Eye (tissue), 1 donor: Measurements from ENCODE around the gene GALNT14.
A peak's percentile ranks its signal among the peaks of the same experiment; 100 is the strongest.

ENCODE experiments used
- DNase-seq: peaks from one replicate; pipeline ENCODE4 v3.0.0-alpha.2; 2015

GALNT14 gene

GRCh38 chr2:31083234-31083993, 54.8 kb downstream of the GALNT14 start:
- no peak for DNase-seq

GRCh38 chr2:31082002-31082401, 56.2 kb downstream of the GALNT14 start:
- no peak for DNase-seq

- no peak for DNase-seq
Measured at GRCh38 chr2:31081492-31081891, 56.7 kb downstream of the GALNT14 start.

GRCh38 chr2:31080361-31080760, 57.9 kb downstream of the GALNT14 start:
- no peak for DNase-seq

- no peak for DNase-seq
Measured at GRCh38 chr2:31079665-31080064, 58.6 kb downstream of the GALNT14 start.

GRCh38 chr2:31078579-31079105, 59.6 kb downstream of the GALNT14 start:
- DNase-seq, result no peak

- DNase-seq, result no peak
Measured at GRCh38 chr2:31078011-31078410, 60.2 kb downstream of the GALNT14 start.

GRCh38 chr2:31075941-31076590, 62.2 kb downstream of the GALNT14 start:
- no peak for DNase-seq

- peak; percentile 78 for DNase-seq
Measured at GRCh38 chr2:31075431-31075830, 62.8 kb downstream of the GALNT14 start.

GRCh38 chr2:31071741-31072140, 66.5 kb downstream of the GALNT14 start:
- DNase-seq, result no peak

GRCh38 chr2:31070339-31071125, 67.7 kb downstream of the GALNT14 start:
- DNase-seq, result no peak

GRCh38 chr2:31069643-31070325, 68.5 kb downstream of the GALNT14 start:
- no peak for DNase-seq

- DNase-seq, result no peak
Measured at GRCh38 chr2:31067259-31067658, 71.0 kb downstream of the GALNT14 start.

- DNase-seq, result no peak
Measured at GRCh38 chr2:31066551-31066950, 71.7 kb downstream of the GALNT14 start.

GRCh38 chr2:31066086-31066485, 72.2 kb downstream of the GALNT14 start:
- DNase-seq, result no peak

- DNase-seq, result no peak
Measured at GRCh38 chr2:31065356-31065755, 72.9 kb downstream of the GALNT14 start.

GRCh38 chr2:31060397-31060796, 77.8 kb downstream of the GALNT14 start:
- no peak for DNase-seq

- no peak for DNase-seq
Measured at GRCh38 chr2:31058096-31059035, 79.9 kb downstream of the GALNT14 start.

- DNase-seq, result no peak
Measured at GRCh38 chr2:31057691-31058090, 80.5 kb downstream of the GALNT14 start.

GRCh38 chr2:31055938-31056337, 82.3 kb downstream of the GALNT14 start:
- no peak for DNase-seq

- no peak for DNase-seq
Measured at GRCh38 chr2:31054842-31055388, 83.3 kb downstream of the GALNT14 start.
